SH-SY5Y (cell line): ENCODE results near the gene OR51G2.

Experiments used
- GATA2 ChIP-seq: IDR thresholded peaks from 2 replicates; pipeline ENCODE4 v1.6.1; 2011; ENCODE audit warnings: mild to moderate bottlenecking, low read depth, low read length
- GATA3 ChIP-seq: IDR thresholded peaks from 2 replicates; pipeline ENCODE4 v1.6.1; 2011; ENCODE audit warnings: low read depth, mild to moderate bottlenecking, low read length, moderate library complexity

- no peak for TF ChIP-seq GATA2
- no peak for TF ChIP-seq GATA3
Observed at GRCh38 chr11:4921796-4922195, 2.6 kb upstream of the OR51G2 start.
